Left lung (tissue), 10 donors: ENCODE data around the gene CHRM4. TPM values are rescaled to one million over a fixed set of nuclear protein-coding genes. Genes with fewer than 3 reads are reported as not detected.

ENCODE experiments used
- ATAC-seq: fragments of 200-7000 bp; cut with Tn5 transposase; one replicate; pipeline ENCODE4 v1.9.1; 2020; ENCODE audit warnings: moderate library complexity
- DNase-seq, 4 donors: peaks; one replicate each; pipeline ENCODE4 v3.0.0-alpha.2; 2013 to 2020
- H3K27ac ChIP-seq, 2 donors: fragments of 200-600 bp; sonication (generic) in 1 of 2; one replicate each; pipeline versions ENCODE4 v1.5.0 to v1.8.0; 2020 to 2021
- H3K27me3 ChIP-seq, 2 donors: fragments of 200-600 bp; sonication (generic) in 1 of 2; one replicate each; pipeline versions ENCODE4 v1.5.0 to v1.8.0; 2020 to 2021
- H3K36me3 ChIP-seq, 2 donors: fragments of 200-600 bp; sonication (generic) in 1 of 2; one replicate each; pipeline versions ENCODE4 v1.5.0 to v1.8.0; 2020 to 2021
- H3K4me1 ChIP-seq, 2 donors: fragments of 200-600 bp; one replicate each; pipeline ENCODE4 v1.8.0; 2021
- H3K4me3 ChIP-seq, 2 donors: fragments of 200-600 bp; sonication (generic) in 1 of 2; one replicate each; pipeline versions ENCODE4 v1.5.0 to v1.8.0; 2020 to 2021; ENCODE audit warnings: mild to moderate bottlenecking in 1 of 2
- H3K9me3 ChIP-seq, 2 donors: fragments of 200-600 bp; sonication (generic) in 1 of 2; one replicate each; pipeline versions ENCODE4 v1.5.0 to v1.8.0; 2020 to 2021
- intact Hi-C, 2 donors: fragments of 100-400 bp; cut with DNase I; formaldehyde crosslinking; loops; one replicate each; pipeline versions ENCODE4 v1.11.2 to v1.14.2; 2022
- polyA plus RNA-seq, 6 donors: library from polyadenylated mRNA; unstranded; fragments of 120-200 nt; gene quantifications; one replicate each; pipeline ENCODE4 v1.2.1, GENCODE V29; 2013; ENCODE audit not compliant: insufficient read length in 6 of 6
- total RNA-seq, 2 donors: library from RNA; stranded (reverse); fragmentation: NEBNext Ultra II Directional; extraction: Animal tissue kit (Norgen Biotek cat#: 25700); gene quantifications; one replicate each; pipeline ENCODE4 v1.2.1, GENCODE V29; 2021
- TF ChIP-seq, protein P1 (sequence below), 2 donors: fragments of 200-600 bp; sonication (generic) in 1 of 2; IDR thresholded peaks; one replicate each; pipeline versions ENCODE4 v1.5.0 to v1.8.0; 2021; ENCODE audit warnings: antibody characterized with exemption in 2 of 2
- donor health status: DM: no; HTN: yes; CAD: no.
- donor health status: DM: no; HTN: no; CAD: no.

CHRM4 gene
- total and polyA plus RNA-seq, 8 donors: 0.10 to 0.21 (median 0.14) TPM; not detected in 3

DNA sequence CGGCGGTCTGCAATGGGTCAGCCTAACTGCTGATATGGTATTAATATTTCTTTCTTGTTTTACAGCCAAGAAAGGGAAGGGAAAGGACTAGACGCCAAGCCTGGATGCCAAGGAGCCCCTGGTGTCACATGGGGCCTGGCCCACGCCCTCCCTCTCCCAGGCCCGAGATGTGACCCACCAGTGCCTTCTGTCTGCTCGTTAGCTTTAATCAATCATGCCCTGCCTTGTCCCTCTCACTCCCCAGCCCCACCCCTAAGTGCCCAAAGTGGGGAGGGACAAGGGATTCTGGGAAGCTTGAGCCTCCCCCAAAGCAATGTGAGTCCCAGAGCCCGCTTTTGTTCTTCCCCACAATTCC lies 8.2 kb downstream of the CHRM4 start:
- ATAC-seq: no peak
- Histone ChIP-seq H3K36me3 (peaks cover 0 to 5% of the 10 kb centered on the region in 2 donors), H3K4me1 (peaks cover 5 to 35% of the 10 kb centered on the region in 2 donors), H3K4me3 (no peak overlapping the region), H3K9me3 (no peaks in the 10 kb centered on the region), H3K27ac (no peak overlapping the region), H3K27me3 (peaks cover 11 to 65% of the 10 kb centered on the region in 2 donors)
- intact Hi-C loops: no loop called here
- TF ChIP-seq, protein P1, sequence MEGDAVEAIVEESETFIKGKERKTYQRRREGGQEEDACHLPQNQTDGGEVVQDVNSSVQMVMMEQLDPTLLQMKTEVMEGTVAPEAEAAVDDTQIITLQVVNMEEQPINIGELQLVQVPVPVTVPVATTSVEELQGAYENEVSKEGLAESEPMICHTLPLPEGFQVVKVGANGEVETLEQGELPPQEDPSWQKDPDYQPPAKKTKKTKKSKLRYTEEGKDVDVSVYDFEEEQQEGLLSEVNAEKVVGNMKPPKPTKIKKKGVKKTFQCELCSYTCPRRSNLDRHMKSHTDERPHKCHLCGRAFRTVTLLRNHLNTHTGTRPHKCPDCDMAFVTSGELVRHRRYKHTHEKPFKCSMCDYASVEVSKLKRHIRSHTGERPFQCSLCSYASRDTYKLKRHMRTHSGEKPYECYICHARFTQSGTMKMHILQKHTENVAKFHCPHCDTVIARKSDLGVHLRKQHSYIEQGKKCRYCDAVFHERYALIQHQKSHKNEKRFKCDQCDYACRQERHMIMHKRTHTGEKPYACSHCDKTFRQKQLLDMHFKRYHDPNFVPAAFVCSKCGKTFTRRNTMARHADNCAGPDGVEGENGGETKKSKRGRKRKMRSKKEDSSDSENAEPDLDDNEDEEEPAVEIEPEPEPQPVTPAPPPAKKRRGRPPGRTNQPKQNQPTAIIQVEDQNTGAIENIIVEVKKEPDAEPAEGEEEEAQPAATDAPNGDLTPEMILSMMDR (IDR thresholded peaks at IDR 0.05): peak in 1 of 2 donors; percentile 4
- DNase-seq: no peak

DNA sequence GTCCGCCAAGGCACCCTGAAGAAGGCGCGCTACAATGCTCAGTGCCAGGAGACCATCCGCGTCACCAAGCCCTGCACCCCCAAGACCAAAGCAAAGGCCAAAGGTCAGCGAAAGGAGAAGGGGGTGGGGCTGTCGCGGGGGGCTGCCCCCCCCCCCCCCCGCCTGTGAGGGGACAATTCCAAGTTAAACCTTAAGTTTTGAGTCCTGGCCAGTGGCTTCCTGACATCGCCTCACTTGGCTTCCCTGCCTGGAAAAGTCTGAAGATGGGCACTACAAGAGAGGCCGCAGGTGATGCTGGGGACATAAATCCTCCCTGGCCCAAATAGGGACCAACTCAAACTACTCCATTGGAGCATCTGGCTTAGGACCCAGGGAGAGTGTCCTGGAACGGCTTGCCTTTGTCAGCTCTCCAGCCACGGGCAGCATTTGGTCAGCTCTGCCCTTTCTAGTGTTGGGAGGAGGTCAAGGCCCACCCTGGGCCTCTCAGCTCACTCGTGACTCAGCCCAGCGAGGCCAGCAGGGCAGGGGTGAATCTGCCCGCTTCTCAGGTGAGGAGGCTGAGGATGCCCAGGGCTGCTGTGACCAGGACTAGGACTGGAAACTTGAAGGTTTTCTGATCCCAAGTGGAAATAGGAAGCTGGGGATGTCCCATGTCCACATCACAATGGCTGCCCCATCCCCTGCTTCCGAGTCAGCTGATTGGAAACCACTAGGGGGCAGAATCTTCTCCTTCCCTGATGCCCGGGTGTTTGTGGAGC lies 8.8 kb downstream of the CHRM4 start:
- ATAC-seq (no peak), DNase-seq (no peak)
- Histone ChIP-seq H3K27me3 (peaks cover 5 to 59% of the 10 kb centered on the region in 2 donors), H3K4me1 (peaks cover 5 to 41% of the 10 kb centered on the region in 2 donors), H3K36me3 (peaks cover 0 to 11% of the 10 kb centered on the region in 2 donors), H3K9me3 (no peaks in the 10 kb centered on the region), H3K27ac (no peak overlapping the region), H3K4me3 (peak overlapping the region; percentile 67 to 70)
- TF ChIP-seq, protein P1 (IDR thresholded peaks at IDR 0.05): peak; percentile 45 to 63
- intact Hi-C loops: no loop called here

DNA sequence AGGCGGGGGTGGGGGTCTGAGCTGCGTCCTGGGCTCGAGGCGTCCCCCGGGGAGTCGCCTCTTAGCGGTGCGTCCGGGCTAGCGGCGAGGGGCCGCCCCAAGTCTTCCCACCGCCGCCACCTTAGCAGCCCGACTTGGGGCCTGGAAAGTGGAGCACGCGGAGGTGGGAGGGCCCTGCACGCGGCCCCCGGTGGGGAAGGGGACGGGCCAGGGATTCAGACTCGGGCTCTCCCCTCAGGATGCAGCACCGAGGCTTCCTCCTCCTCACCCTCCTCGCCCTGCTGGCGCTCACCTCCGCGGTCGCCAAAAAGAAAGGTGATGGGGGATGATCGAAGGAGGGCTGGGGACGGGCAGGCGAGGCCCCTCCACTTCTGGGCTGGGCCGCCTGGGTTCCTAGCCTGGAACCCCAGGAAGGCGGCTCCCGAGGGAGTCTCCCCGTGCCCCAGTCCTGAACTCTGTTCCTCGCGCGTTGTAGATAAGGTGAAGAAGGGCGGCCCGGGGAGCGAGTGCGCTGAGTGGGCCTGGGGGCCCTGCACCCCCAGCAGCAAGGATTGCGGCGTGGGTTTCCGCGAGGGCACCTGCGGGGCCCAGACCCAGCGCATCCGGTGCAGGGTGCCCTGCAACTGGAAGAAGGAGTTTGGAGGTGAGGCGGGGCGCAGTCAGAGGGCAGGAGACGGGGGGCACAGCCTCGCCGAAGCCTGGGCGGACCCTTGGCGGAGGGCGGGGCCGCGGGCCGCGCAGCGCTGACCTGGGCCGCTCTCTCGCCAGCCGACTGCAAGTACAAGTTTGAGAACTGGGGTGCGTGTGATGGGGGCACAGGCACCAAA lies 9.5 kb downstream of the CHRM4 start:
- Histone ChIP-seq H3K4me3 (peak overlapping the region; percentile 67 to 70), H3K27me3 (peaks cover 0 to 51% of the 10 kb centered on the region in 2 donors), H3K36me3 (peaks cover 0 to 19% of the 10 kb centered on the region in 2 donors), H3K4me1 (peaks cover 5 to 41% of the 10 kb centered on the region in 2 donors), H3K9me3 (no peaks in the 10 kb centered on the region), H3K27ac (no peak overlapping the region)
- no peak for DNase-seq
- peak; percentile 1 for ATAC-seq
- TF ChIP-seq, protein P1 (IDR thresholded peaks at IDR 0.05): no peak
- intact Hi-C loops: no loop called here

DNA sequence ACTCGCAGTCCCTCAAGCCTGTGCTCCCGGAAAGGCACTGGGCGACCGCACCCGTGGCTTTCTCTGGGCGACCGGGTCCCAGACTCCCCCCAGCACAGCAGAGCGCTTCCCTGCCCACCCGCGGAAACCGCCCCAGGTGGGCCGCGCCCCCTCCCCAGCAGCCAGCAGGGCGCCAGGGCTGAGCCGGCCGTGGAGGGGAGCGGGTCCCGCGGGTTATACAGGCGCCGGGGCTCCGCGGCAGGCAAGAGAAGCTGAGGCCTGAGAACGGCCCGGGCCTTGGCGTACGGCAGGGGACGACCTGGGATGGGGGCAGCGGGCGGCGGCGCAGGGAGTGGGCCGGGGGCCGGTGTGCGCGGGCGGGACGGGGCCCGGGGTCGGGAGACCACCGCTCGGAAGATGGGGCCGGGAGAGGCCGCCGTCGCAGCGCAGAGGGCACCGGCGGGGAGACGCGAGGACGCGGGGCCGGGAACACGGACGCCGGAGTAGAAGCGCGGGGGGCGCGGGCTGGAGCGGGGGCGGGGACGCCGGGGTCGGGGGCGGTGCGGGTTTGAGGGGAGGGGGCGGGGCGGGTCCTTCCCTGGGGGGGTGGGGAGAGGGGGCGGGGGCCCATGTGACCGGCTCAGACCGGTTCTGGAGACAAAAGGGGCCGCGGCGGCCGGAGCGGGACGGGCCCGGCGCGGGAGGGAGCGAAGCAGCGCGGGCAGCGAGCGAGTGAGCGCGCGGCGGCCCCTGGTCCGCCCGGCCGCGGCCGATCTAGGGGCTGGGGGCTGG lies 10.3 kb downstream of the CHRM4 start, which contains the start of gene MDK:
Gene MDK (plus strand): TSS at position 622 of the 771 bp plus-strand sequence. CDS start 389 bp downstream, outside the sequence.
- intact Hi-C loops: no loop called here
- TF ChIP-seq, protein P1 (IDR thresholded peaks at IDR 0.05): no peak
- H3K9me3 ChIP-seq: no peaks in the 10 kb centered on the region
- H3K36me3 ChIP-seq: peaks cover 0 to 27% of the 10 kb centered on the region in 2 donors
- peaks cover 5 to 41% of the 10 kb centered on the region in 2 donors for H3K4me1 ChIP-seq
- peak within 1 kb of the TSS; percentile 67 to 70 for H3K4me3 ChIP-seq
- ATAC-seq: peak; percentile 15
- peak within 1 kb of the TSS; percentile 61 to 68 for H3K27ac ChIP-seq
- DNase-seq: peak in 2 of 4 donors; percentile 77 to 85
- peaks cover 0 to 43% of the 10 kb centered on the region in 2 donors for H3K27me3 ChIP-seq
